Neural cell (in vitro differentiated cells): Measurements from ENCODE around the gene FZD10. TPM values are rescaled to one million over a fixed set of nuclear protein-coding genes. Genes with fewer than 3 reads are reported as not detected.

Experiments used
- H2AFZ ChIP-seq: fragments of 200-600, 300-800 bp; sonication (generic), shearing (Covaris generic); 2 replicates; pipeline ENCODE4 v1.6.0; 2014; ENCODE audit warnings: low read depth, mild to moderate bottlenecking, antibody characterized with exemption, low read length, moderate library complexity
- H3F3A ChIP-seq: fragments of 200-600 bp; shearing (Covaris generic); 2 replicates; pipeline ENCODE4 v1.6.1; 2016; ENCODE audit warnings: mild to moderate bottlenecking, moderate library complexity, mixed read lengths, antibody characterized with exemption, low read length; ENCODE audit not compliant: insufficient read depth, poor library complexity, severe bottlenecking
- H3K27ac ChIP-seq: fragments of 200-600, 300-800 bp; sonication (generic), shearing (Covaris generic); 2 replicates; pipeline ENCODE4 v1.5.1; 2014; ENCODE audit warnings: mild to moderate bottlenecking, low read length, moderate library complexity
- H3K27me3 ChIP-seq: fragments of 300-800, 200-600 bp; sonication (generic), shearing (Covaris generic); 2 replicates; pipeline ENCODE4 v1.6.0; 2014; ENCODE audit warnings: mild to moderate bottlenecking, low read depth, low read length, moderate library complexity; ENCODE audit not compliant: insufficient read depth
- H3K36me3 ChIP-seq: fragments of 300-800, 200-600 bp; sonication (generic), shearing (Covaris generic); 2 replicates; pipeline ENCODE4 v1.5.1; 2014; ENCODE audit warnings: mild to moderate bottlenecking, antibody characterized with exemption, low read length, moderate library complexity; ENCODE audit not compliant: insufficient read depth
- H3K4me2 ChIP-seq: fragments of 300-800, 200-600 bp; sonication (generic), shearing (Covaris generic); 2 replicates; pipeline ENCODE4 v1.6.0; 2014; ENCODE audit warnings: mild to moderate bottlenecking, low read length
- H3K4me3 ChIP-seq: fragments of 300-800, 200-600 bp; sonication (generic), shearing (Covaris generic); 2 replicates; pipeline ENCODE4 v1.5.1; 2014; ENCODE audit warnings: mild to moderate bottlenecking, low read length, moderate library complexity
- H3K79me2 ChIP-seq: fragments of 200-600 bp; shearing (Covaris generic); replicated peaks from 2 replicates; pipeline ENCODE4 v1.6.0; 2014; ENCODE audit warnings: mild to moderate bottlenecking, low read length, moderate library complexity; ENCODE audit not compliant: insufficient read depth
- H3K9ac ChIP-seq: fragments of 300-800, 200-600 bp; sonication (generic), shearing (Covaris generic); 2 replicates; pipeline ENCODE4 v1.6.1; 2016; ENCODE audit warnings: mild to moderate bottlenecking, low read length, mixed read lengths
- H3K9me2 ChIP-seq: fragments of 200-600 bp; shearing (Covaris generic); 2 replicates; pipeline ENCODE4 v1.6.1; 2016; ENCODE audit warnings: mild to moderate bottlenecking, low read length, mixed read lengths; ENCODE audit not compliant: insufficient read depth
- H3K9me3 ChIP-seq: fragments of 200-600, 300-800 bp; sonication (generic), shearing (Covaris generic); 2 replicates; pipeline ENCODE4 v1.6.1; 2016; ENCODE audit warnings: mild to moderate bottlenecking, mixed run types, low read length, moderate library complexity, mixed read lengths
- H4K20me1 ChIP-seq: fragments of 200-600 bp; shearing (Covaris generic); 2 replicates; pipeline ENCODE4 v1.6.1; 2016; ENCODE audit warnings: mild to moderate bottlenecking, mixed run types; ENCODE audit not compliant: insufficient read depth
- CTCF ChIP-seq: fragments of 450-650 bp; IDR thresholded peaks from 2 replicates; pipeline ENCODE4 v1.5.1; 2014; ENCODE audit warnings: antibody characterized with exemption, mild to moderate bottlenecking, moderate library complexity; ENCODE audit not compliant: poor library complexity, severe bottlenecking
- EP300 ChIP-seq: fragments of 450-650 bp; conservative IDR thresholded peaks from 2 replicates; pipeline ENCODE4 v1.6.1; 2014; ENCODE audit warnings: antibody characterized with exemption, mild to moderate bottlenecking, moderate library complexity; ENCODE audit not compliant: poor library complexity, severe bottlenecking
- EZH2 ChIP-seq: fragments of 200-600, 300-800 bp; shearing (Covaris generic), sonication (generic); IDR thresholded peaks from 2 replicates; pipeline ENCODE4 v1.6.1; 2014; ENCODE audit warnings: antibody characterized with exemption, low read length, borderline replicate concordance, mild to moderate bottlenecking; ENCODE audit not compliant: insufficient read depth, poor library complexity, severe bottlenecking
- MXI1 ChIP-seq: fragments of 450-650 bp; conservative IDR thresholded peaks from 2 replicates; pipeline ENCODE4 v1.6.1; 2014; ENCODE audit warnings: antibody characterized with exemption, mild to moderate bottlenecking; ENCODE audit not compliant: poor library complexity, severe bottlenecking
- POLR2AphosphoS5 ChIP-seq: IDR thresholded peaks from 2 replicates; pipeline ENCODE4 v1.6.1; 2012
- RAD21 ChIP-seq: fragments of 450-650 bp; conservative IDR thresholded peaks from 2 replicates; pipeline ENCODE4 v1.6.1; 2014; ENCODE audit warnings: antibody characterized with exemption, mild to moderate bottlenecking, moderate library complexity
- REST ChIP-seq: IDR thresholded peaks from 2 replicates; pipeline ENCODE4 v1.6.1; 2012; ENCODE audit warnings: borderline replicate concordance
- SMC3 ChIP-seq: fragments of 450-650 bp; conservative IDR thresholded peaks from 2 replicates; pipeline ENCODE4 v1.6.1; 2014; ENCODE audit warnings: antibody characterized with exemption, mild to moderate bottlenecking, moderate library complexity; ENCODE audit not compliant: poor library complexity
- TAF1 ChIP-seq: IDR thresholded peaks from 2 replicates; pipeline ENCODE4 v1.6.1; 2012; ENCODE audit warnings: low read depth
- polyA plus RNA-seq: library from polyadenylated mRNA; depleted of rRNA; stranded (reverse); fragments of >200 nt; gene quantifications from 2 replicates; pipeline ENCODE4 v1.2.3, GENCODE V29; 2014

FZD10 gene
- polyA plus RNA-seq, 1 donor from 2014 or later: not detected

GRCh38 chr12:130198026-130198662, 35.9 kb downstream of the FZD10 start:
- Histone ChIP-seq H4K20me1 (no peaks in the 10 kb centered on the region), H3K9ac (no peak overlapping the region), H3K79me2 (no peaks in the 10 kb centered on the region), H2AFZ (no peak overlapping the region), H3K9me3 (peaks cover 5% of the 10 kb centered on the region), H3K4me3 (no peak overlapping the region), H3F3A (no peaks in the 10 kb centered on the region), H3K36me3 (no peaks in the 10 kb centered on the region), H3K4me2 (no peak overlapping the region), H3K27ac (no peak overlapping the region), H3K9me2 (no peaks in the 10 kb centered on the region), H3K27me3 (no peaks in the 10 kb centered on the region)
- no peak for TF ChIP-seq REST
- TF ChIP-seq SMC3: no peak
- TF ChIP-seq RAD21: no peak
- no peak for TF ChIP-seq CTCF
- no peak for TF ChIP-seq EZH2

- H4K20me1 ChIP-seq: no peaks in the 10 kb centered on the region
- no peaks in the 10 kb centered on the region for H3K27me3 ChIP-seq
- no peak overlapping the region for H3K4me2 ChIP-seq
- H2AFZ ChIP-seq: no peak overlapping the region
- no peaks in the 10 kb centered on the region for H3K9me2 ChIP-seq
- no peaks in the 10 kb centered on the region for H3K36me3 ChIP-seq
- no peaks in the 10 kb centered on the region for H3K79me2 ChIP-seq
- TF ChIP-seq EP300 (no peak), POLR2AphosphoS5 (no peak), EZH2 (no peak), SMC3 (no peak), TAF1 (no peak), CTCF (no peak), REST (no peak), MXI1 (no peak), RAD21 (no peak)
- H3K4me3 ChIP-seq: no peak overlapping the region
- no peak overlapping the region for H3K27ac ChIP-seq
- H3K9ac ChIP-seq: no peak overlapping the region
- H3K9me3 ChIP-seq: peaks cover 5% of the 10 kb centered on the region
- H3F3A ChIP-seq: no peaks in the 10 kb centered on the region
These were observed 36.4 kb downstream of the FZD10 start for GRCh38 chr12:130198663-130199060.
